ENCODE results near the gene SEMA3G.
A peak's percentile ranks its signal among the peaks of the same experiment; 100 is the strongest.

DNA sequence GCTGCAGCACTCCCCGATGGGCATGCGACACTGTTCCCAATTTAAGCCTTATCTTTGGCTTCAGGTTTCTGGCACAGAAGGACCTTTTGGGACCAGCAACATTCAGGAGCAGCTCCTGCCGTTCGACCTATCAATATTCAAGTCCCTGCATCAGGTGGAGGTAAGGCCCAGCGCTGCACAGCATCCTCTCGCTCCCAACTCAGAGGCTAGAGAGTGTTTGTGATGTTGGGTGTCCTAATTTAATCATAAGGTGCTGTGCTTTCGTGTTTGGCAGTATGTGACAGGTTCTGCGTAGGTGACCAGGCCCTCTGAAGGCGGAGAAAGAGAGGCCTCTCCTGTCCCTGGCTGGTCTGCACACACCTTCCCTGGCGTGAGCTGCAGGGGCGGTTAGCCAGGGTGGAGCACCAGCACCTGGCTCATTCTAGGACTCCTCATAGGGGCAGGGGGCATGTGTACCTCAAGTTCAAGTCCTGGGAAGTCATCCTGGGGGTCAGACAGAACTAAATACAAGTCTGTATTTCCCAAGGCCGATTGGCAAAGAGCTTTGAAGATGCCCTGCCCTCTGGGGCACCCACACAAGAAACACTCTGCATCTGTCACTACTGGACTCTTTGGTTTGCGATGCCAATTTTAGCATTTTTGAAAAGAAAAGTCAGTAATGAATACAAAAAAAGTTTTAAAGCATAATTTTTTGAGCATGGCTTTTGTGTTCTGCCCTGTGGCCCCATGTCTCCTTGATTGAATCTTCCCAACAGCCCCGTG, 27.5 kb upstream of the SEMA3G start:
- TF ChIP-seq, protein P1, sequence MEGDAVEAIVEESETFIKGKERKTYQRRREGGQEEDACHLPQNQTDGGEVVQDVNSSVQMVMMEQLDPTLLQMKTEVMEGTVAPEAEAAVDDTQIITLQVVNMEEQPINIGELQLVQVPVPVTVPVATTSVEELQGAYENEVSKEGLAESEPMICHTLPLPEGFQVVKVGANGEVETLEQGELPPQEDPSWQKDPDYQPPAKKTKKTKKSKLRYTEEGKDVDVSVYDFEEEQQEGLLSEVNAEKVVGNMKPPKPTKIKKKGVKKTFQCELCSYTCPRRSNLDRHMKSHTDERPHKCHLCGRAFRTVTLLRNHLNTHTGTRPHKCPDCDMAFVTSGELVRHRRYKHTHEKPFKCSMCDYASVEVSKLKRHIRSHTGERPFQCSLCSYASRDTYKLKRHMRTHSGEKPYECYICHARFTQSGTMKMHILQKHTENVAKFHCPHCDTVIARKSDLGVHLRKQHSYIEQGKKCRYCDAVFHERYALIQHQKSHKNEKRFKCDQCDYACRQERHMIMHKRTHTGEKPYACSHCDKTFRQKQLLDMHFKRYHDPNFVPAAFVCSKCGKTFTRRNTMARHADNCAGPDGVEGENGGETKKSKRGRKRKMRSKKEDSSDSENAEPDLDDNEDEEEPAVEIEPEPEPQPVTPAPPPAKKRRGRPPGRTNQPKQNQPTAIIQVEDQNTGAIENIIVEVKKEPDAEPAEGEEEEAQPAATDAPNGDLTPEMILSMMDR (IDR thresholded peaks at IDR 0.05): peak; percentile 49
- no peak for TF ChIP-seq ZFX (IDR thresholded peaks at IDR 0.05; ENCODE audit: borderline replicate concordance)
